HepG2 (cell line): ENCODE results near the gene RFX2. TPM values are rescaled to one million over a fixed set of nuclear protein-coding genes. Genes with fewer than 3 reads are reported as not detected.

Source experiments
- ATAC-seq: fragments of 200-7000 bp; cut with Tn5 transposase; 3 replicates; pipeline ENCODE4 v1.9.1; 2020; ENCODE audit warnings: mild to moderate bottlenecking, moderate library complexity
- BruUV-seq: library from RNA; stranded (reverse); fragments of 400-500 nt; replicated peaks from 2 replicates; lab custom pipeline; 2021; lab: Mats Ljungman, UMichigan
- CTCF ChIA-PET: fragments of 300-600 bp; formaldehyde crosslinking; extraction: SDS; loops from one replicate; lab custom pipeline; 2021; ENCODE audit warnings: low total read pairs, inconsistent platforms, low intra/inter-chr PET ratio; lab: Yijun Ruan, JAX
- POLR2A ChIA-PET: fragments of 350-600 bp; sonication (Branson Sonifier 250); formaldehyde crosslinking; loops from one replicate; lab custom pipeline; 2020; ENCODE audit warnings: antibody characterized with exemption, inconsistent platforms; lab: Yijun Ruan, JAX
- DNase-seq: peaks from one replicate; pipeline ENCODE4 v3.0.0-alpha.2; 2015; ENCODE audit warnings: low spot score
- FAIRE-seq: peaks from 3 replicates; lab custom pipeline; 2011; peaks lifted over from hg19 to GRCh38; lab: Jason Lieb, UNC
- H2AFZ ChIP-seq: one replicate; pipeline ENCODE4 v1.6.1; 2011; ENCODE audit warnings: low read length, inconsistent platforms
- H3K27ac ChIP-seq: fragments of 300-600 bp; 3 replicates; pipeline ENCODE4 v1.8.0; 2011; ENCODE audit warnings: mixed run types, mild to moderate bottlenecking, mixed read lengths, low read length, inconsistent platforms; ENCODE audit not compliant: insufficient read depth; ENCODE audit errors: extremely low read length
- H3K27me3 ChIP-seq, 2 experiments: fragments of 200-600 bp in 1 of 2; 2 replicates in 1 of 2; 3 replicates in 1 of 2; pipeline versions ENCODE4 v1.6.0 to v1.8.0; 2011; ENCODE audit warnings: low read length in 2 of 2, mild to moderate bottlenecking in 2 of 2, moderate library complexity in 2 of 2, inconsistent platforms in 1 of 2; ENCODE audit not compliant: insufficient read depth in 2 of 2, control insufficient read depth in 1 of 2
- H3K36me3 ChIP-seq, 2 experiments: fragments of 200-600 bp in 1 of 2; replicated peaks in 1 of 2; 2 replicates in 1 of 2; 3 replicates in 1 of 2; pipeline versions ENCODE4 v1.5.1 to v1.8.0; 2011; ENCODE audit warnings: low read length in 2 of 2, inconsistent platforms in 1 of 2; ENCODE audit not compliant: insufficient read depth in 2 of 2, control insufficient read depth in 1 of 2
- H3K4me1 ChIP-seq: 2 replicates; pipeline ENCODE4 v1.5.1; 2012; ENCODE audit warnings: low read length, inconsistent platforms; ENCODE audit not compliant: insufficient read depth
- H3K4me2 ChIP-seq: 2 replicates; pipeline ENCODE4 v1.6.0; 2011; ENCODE audit warnings: low read depth, low read length, inconsistent platforms
- H3K4me3 ChIP-seq, 3 experiments: fragments of 200-600 bp in 1 of 3; sonication (generic), shearing (Covaris generic) in 1 of 3; replicated peaks in 1 of 3; 2 replicates each; pipeline ENCODE4 v1.5.1; 2011 to 2016; ENCODE audit warnings: low read length in 3 of 3, inconsistent platforms in 2 of 3, low read depth in 2 of 3, mild to moderate bottlenecking in 2 of 3, control low read depth in 1 of 3, mixed read lengths in 1 of 3; ENCODE audit not compliant: insufficient read depth in 1 of 3
- H3K79me2 ChIP-seq: one replicate; pipeline ENCODE4 v1.6.1; 2011; ENCODE audit warnings: low read length, inconsistent platforms; ENCODE audit not compliant: insufficient read depth
- H3K9ac ChIP-seq: 2 replicates; pipeline ENCODE4 v1.6.0; 2011; ENCODE audit warnings: mild to moderate bottlenecking, low read depth, low read length, inconsistent platforms; ENCODE audit not compliant: insufficient read depth
- H3K9me3 ChIP-seq: 2 replicates; pipeline ENCODE4 v1.5.1; 2012; ENCODE audit warnings: mild to moderate bottlenecking, low read length
- H4K20me1 ChIP-seq: 2 replicates; pipeline ENCODE4 v1.6.0; 2011; ENCODE audit warnings: inconsistent platforms, mild to moderate bottlenecking, low read length, moderate library complexity; ENCODE audit not compliant: insufficient read depth
- ISL2 ChIP-seq: sonication (generic); formaldehyde crosslinking; IDR thresholded peaks from 2 replicates; pipeline ENCODE4 v1.5.0; 2020; ENCODE audit warnings: missing genetic modification reagents
- MLLT10 ChIP-seq: sonication (generic); formaldehyde crosslinking; IDR thresholded peaks from 2 replicates; pipeline ENCODE4 v1.4.0; 2020; ENCODE audit warnings: missing genetic modification reagents
- PATZ1 ChIP-seq: sonication (generic); formaldehyde crosslinking; IDR thresholded peaks from 2 replicates; pipeline ENCODE4 v1.4.0; 2020; ENCODE audit warnings: missing genetic modification reagents
- RAD51 ChIP-seq: fragments of 450-650 bp; IDR thresholded peaks from 2 replicates; pipeline ENCODE4 v1.6.1; 2016; ENCODE audit warnings: borderline replicate concordance
- SSRP1 ChIP-seq: IDR thresholded peaks from 2 replicates; pipeline ENCODE4 v1.6.1; 2016; ENCODE audit warnings: control low read depth
- TEAD3 ChIP-seq: optimal IDR thresholded peaks from 2 replicates; pipeline ENCODE3; 2016; ENCODE audit warnings: borderline replicate concordance
- ZNF772 ChIP-seq: sonication (generic); formaldehyde crosslinking; IDR thresholded peaks from 2 replicates; pipeline ENCODE4 v1.5.0; 2020; ENCODE audit warnings: mild to moderate bottlenecking, missing genetic modification reagents
- WGBS: methylation state at CpG from one replicate; pipeline ENCODE4 v1.1.6; 2017; ENCODE audit warnings: low lambda C conversion rate; 5-methylcytosine and 5-hydroxymethylcytosine counted together
- in situ Hi-C: cut with HindIII; loops from 2 replicates; pipeline ENCODE4 v1.10.0; 2017; ENCODE audit warnings: low pct_unique_long_range_greater_than_20kb; ENCODE audit not compliant: extremely low pct_ligation_motif_present
- intact Hi-C: fragments of 100-400 bp; cut with micrococcal nuclease; formaldehyde crosslinking; loops from one replicate; pipeline ENCODE4 v1.10.0; 2022; ENCODE audit not compliant: unreplicated experiment
- polyA plus RNA-seq, 8 experiments: library from polyadenylated mRNA; depleted of rRNA in 3 of 8; stranded (reverse) in 7 of 8; unstranded in 1 of 8; fragments of >200 nt; fragmentation: Illumina TruSeq in 4 of 8; extraction: Trizol in 4 of 8; gene quantifications; 2 replicates each; pipeline versions ENCODE4 v1.2.1 to v1.2.3, GENCODE V29; 2011 to 2016; ENCODE audit warnings: low read depth in 4 of 8, missing spikeins in 1 of 8, mixed read lengths in 1 of 8; ENCODE audit not compliant: insufficient read depth in 1 of 8
- total RNA-seq, 5 experiments: library from RNA; depleted of rRNA; stranded (reverse); fragments of >200 nt; fragmentation: Illumina TruSeq; extraction: Trizol; gene quantifications; 2 replicates each; pipeline ENCODE4 v1.2.3, GENCODE V29; 2016; ENCODE audit warnings: low read depth in 1 of 5
- TF ChIP-seq, protein P1 (sequence below): IDR thresholded peaks from 2 replicates; pipeline ENCODE4 v1.6.1; 2018; ENCODE audit warnings: missing genetic modification reagents

The RFX2 gene
- total and polyA plus RNA-seq, 2 of the 13 experiments (the other 11 are each of a cell fraction or from before 2014, with no cell fraction given): 2.8 to 3.3 TPM

DNA sequence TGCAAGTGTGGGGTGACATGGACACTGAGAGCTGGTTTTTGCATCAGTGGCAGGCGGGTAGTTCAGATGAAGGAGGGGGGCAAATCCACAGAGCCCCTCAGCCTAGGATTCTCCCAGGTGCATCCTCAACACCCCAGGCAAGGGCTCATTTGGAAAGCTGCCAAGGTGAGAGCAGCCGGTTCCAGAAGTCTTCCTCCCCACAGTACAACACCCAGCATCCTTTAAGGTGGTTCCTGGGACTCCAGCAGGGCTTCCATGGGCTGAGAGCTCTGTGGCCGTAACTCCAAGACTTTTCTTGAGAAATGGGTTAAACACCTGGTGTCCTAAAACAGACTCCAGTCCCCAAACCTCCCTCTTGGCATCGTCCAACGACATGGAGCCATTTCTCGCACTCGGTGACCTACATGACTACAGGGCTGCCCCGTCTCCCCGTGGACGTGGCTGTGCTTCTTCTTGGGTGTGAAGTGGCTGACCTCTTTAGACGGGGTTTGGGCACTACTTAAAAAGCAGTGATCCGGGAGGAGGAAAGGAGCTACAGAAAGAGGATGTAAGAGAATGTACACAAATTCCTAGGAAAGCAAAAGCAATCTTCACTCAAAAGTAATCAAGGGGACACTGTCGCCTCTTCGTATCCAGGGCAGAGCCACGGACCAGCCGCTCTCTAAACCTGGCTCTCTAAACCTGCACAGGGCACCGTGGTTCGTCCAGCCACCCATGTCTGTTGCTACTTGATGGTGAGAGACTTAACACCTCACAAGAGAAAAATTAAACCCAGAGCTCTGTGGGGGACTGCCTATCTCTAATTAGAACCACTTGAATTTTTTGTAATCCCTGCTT, 157.9 kb downstream of the RFX2 start (continued):
- TF ChIP-seq, protein P1, sequence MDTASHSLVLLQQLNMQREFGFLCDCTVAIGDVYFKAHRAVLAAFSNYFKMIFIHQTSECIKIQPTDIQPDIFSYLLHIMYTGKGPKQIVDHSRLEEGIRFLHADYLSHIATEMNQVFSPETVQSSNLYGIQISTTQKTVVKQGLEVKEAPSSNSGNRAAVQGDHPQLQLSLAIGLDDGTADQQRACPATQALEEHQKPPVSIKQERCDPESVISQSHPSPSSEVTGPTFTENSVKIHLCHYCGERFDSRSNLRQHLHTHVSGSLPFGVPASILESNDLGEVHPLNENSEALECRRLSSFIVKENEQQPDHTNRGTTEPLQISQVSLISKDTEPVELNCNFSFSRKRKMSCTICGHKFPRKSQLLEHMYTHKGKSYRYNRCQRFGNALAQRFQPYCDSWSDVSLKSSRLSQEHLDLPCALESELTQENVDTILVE: no peak
- no peak for TF ChIP-seq MLLT10 (CRISPR knock-in tag)
- no peak for TF ChIP-seq TEAD3 (CRISPR knock-in tag)
- no peak for TF ChIP-seq PATZ1
- TF ChIP-seq ZNF772 (CRISPR knock-in tag): no peak
- TF ChIP-seq RAD51: no peak

DNA sequence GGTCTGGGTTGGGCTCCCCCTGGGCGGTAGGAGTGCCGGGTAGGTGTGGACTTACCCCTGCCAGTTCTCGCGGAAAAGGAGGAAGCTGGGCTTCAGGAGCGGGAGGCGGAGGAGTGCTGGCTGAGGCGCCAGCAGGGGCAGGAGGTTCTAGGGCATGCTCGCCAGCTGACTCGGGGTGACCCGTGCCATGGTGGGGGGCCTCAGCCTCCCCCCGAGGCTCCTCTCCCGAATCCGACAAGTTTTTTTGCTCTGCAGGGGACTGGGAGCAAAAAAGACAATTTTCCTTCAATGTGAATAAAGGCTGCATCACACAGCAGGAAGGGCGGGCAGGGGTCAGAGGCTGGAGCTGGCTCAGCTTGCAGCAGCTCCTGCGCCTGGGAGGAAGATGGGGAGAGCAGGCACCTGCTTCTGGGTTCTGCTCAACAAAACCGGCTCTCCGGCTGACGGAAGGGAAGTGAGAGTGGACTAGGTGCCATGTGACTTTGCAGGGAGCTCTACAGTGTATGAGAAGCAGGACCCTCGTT, 158.9 kb downstream of the RFX2 start:
- intact Hi-C loops: no loop called here
- in situ Hi-C loops: loop anchor here (5.0 kb wide), 1 partner anchor 39 kb away; the partner anchor contains the start of gene CAPS
- ChIA-PET POLR2A (interaction anchor here (1.6 kb wide), 1 partner anchor 11 kb away, joined by 6 read pairs; no protein-coding TSS in a partner anchor), CTCF (no interaction called here)
- Histone ChIP-seq H3K4me1 (peaks cover 52% of the 10 kb centered on the region), H3K9ac (no peak overlapping the region), H3K27me3 (no peaks in the 10 kb centered on the region), H2AFZ (no peak overlapping the region), H3K79me2 (peaks cover 93% of the 10 kb centered on the region), H3K4me2 (no peak overlapping the region), H3K4me3 (no peak overlapping the region), H3K36me3 (peaks cover 17 to 49% of the 10 kb centered on the region in 2 experiments; a peak in 4 of 5 replicates), H4K20me1 (peaks cover 20% of the 10 kb centered on the region; the same call in 1 of the 2 replicates), H3K27ac (no peak overlapping the region), H3K9me3 (no peaks in the 10 kb centered on the region)
- ATAC-seq (no peak), FAIRE-seq (no peak), DNase-seq (no peak)
- 95% methylated on average over 16 of the region's 19 CpGs for WGBS
- TF ChIP-seq ISL2 (no peak), SSRP1 (CRISPR knock-in tag) (no peak)
- BruUV-seq: no TSS peak
